SK-N-SH treated with all-trans-retinoic acid at 6 μM for 48 hours (cell line): ENCODE data around the gene GUCY2F.
A peak's percentile ranks its signal among the peaks of the same experiment; 100 is the strongest.

Source experiments
- ATAC-seq: fragments of 200-7000 bp; cut with Tn5 transposase; 3 replicates; pipeline ENCODE4 v1.9.1; 2020; ENCODE audit warnings: mild to moderate bottlenecking, moderate library complexity
- ARNTL ChIP-seq: fragments of 450-650 bp; formaldehyde crosslinking; IDR thresholded peaks from 2 replicates; pipeline ENCODE4 v1.5.0; 2020; ENCODE audit warnings: low read depth, mild to moderate bottlenecking, moderate library complexity, borderline replicate concordance
- CREB5 ChIP-seq: fragments of 250-450 bp; sonication (Bioruptor Pico); IDR thresholded peaks from 2 replicates; pipeline ENCODE4 v1.5.1; 2020; ENCODE audit warnings: low read depth, mild to moderate bottlenecking, moderate library complexity
- CSDC2 ChIP-seq: fragments of 250-450 bp; sonication (Bioruptor Pico); IDR thresholded peaks from 2 replicates; pipeline ENCODE4 v1.5.0; 2020; ENCODE audit warnings: mild to moderate bottlenecking, moderate library complexity
- CSRNP3 ChIP-seq: fragments of 250-450 bp; sonication (Bioruptor Pico); IDR thresholded peaks from 2 replicates; pipeline ENCODE4 v1.5.1; 2021; ENCODE audit warnings: mild to moderate bottlenecking, moderate library complexity
- GLIS3 ChIP-seq: fragments of 250-450 bp; sonication (Bioruptor Pico); IDR thresholded peaks from 2 replicates; pipeline ENCODE4 v1.5.0; 2020; ENCODE audit warnings: mild to moderate bottlenecking, moderate library complexity
- ISL1 ChIP-seq: fragments of 250-450 bp; sonication (Bioruptor Pico); IDR thresholded peaks from 2 replicates; pipeline ENCODE4 v2.1.2; 2022; ENCODE audit warnings: mild to moderate bottlenecking, moderate library complexity
- POU6F1 ChIP-seq: fragments of 250-450 bp; sonication (Bioruptor Pico); IDR thresholded peaks from 2 replicates; pipeline ENCODE4 v1.8.0; 2021; ENCODE audit warnings: low read depth, mild to moderate bottlenecking, moderate library complexity, borderline replicate concordance
- RARB ChIP-seq: fragments of 250-450 bp; sonication (Bioruptor Pico); IDR thresholded peaks from 2 replicates; pipeline ENCODE4 v1.8.0; 2021; ENCODE audit warnings: mild to moderate bottlenecking, moderate library complexity
- SNAI2 ChIP-seq: fragments of 250-450 bp; sonication (Bioruptor Pico); IDR thresholded peaks from 2 replicates; pipeline ENCODE4 v1.5.0; 2020; ENCODE audit warnings: mild to moderate bottlenecking, moderate library complexity
- TOX ChIP-seq: fragments of 250-450 bp; sonication (Bioruptor Pico); IDR thresholded peaks from 2 replicates; pipeline ENCODE4 v1.8.0; 2021; ENCODE audit warnings: mild to moderate bottlenecking, moderate library complexity, borderline replicate concordance
- TSHZ2 ChIP-seq: fragments of 250-450 bp; sonication (Bioruptor Pico); IDR thresholded peaks from 2 replicates; pipeline ENCODE4 v1.5.0; 2020; ENCODE audit warnings: mild to moderate bottlenecking, moderate library complexity
- ZC3H10 ChIP-seq: fragments of 250-450 bp; sonication (Bioruptor Pico); IDR thresholded peaks from 2 replicates; pipeline ENCODE4 v1.5.1; 2021; ENCODE audit warnings: mild to moderate bottlenecking, moderate library complexity
- ZFP3 ChIP-seq: fragments of 250-450 bp; sonication (Bioruptor Pico); IDR thresholded peaks from 2 replicates; pipeline ENCODE4 v1.5.0; 2020; ENCODE audit warnings: mild to moderate bottlenecking, moderate library complexity
- ZFP30 ChIP-seq: fragments of 450-650 bp; formaldehyde crosslinking; IDR thresholded peaks from 2 replicates; pipeline ENCODE4 v1.5.0; 2022; ENCODE audit warnings: mild to moderate bottlenecking, moderate library complexity
- ZNF565 ChIP-seq: fragments of 450-650 bp; formaldehyde crosslinking; conservative IDR thresholded peaks from 2 replicates; pipeline ENCODE4 v1.5.0; 2020; ENCODE audit warnings: low read depth, mild to moderate bottlenecking, moderate library complexity
- ZNF8 ChIP-seq: fragments of 450-650 bp; formaldehyde crosslinking; IDR thresholded peaks from 2 replicates; pipeline ENCODE4 v1.5.0; 2020; ENCODE audit warnings: mild to moderate bottlenecking, moderate library complexity

Gene GUCY2F

GRCh38 chrX:109475174-109475891, 6.6 kb downstream of the GUCY2F start:
- ATAC-seq = peak; percentile 94
- TF ChIP-seq GLIS3 (CRISPR knock-in tag) (no peak), TOX (no peak), ZC3H10 (CRISPR knock-in tag) (no peak), RARB (no peak), ZFP30 (CRISPR knock-in tag) (no peak), CSRNP3 (CRISPR knock-in tag) (no peak), ZNF565 (CRISPR knock-in tag) (no peak), TSHZ2 (no peak), ZNF8 (CRISPR knock-in tag) (no peak), POU6F1 (CRISPR knock-in tag) (no peak), CREB5 (no peak), SNAI2 (CRISPR knock-in tag) (no peak), ZFP3 (CRISPR knock-in tag) (no peak), ISL1 (no peak), CSDC2 (CRISPR knock-in tag) (no peak)

- TF ChIP-seq CSRNP3 (CRISPR knock-in tag) (no peak), ZFP3 (CRISPR knock-in tag) (no peak), CREB5 (no peak), ZC3H10 (CRISPR knock-in tag) (no peak), POU6F1 (CRISPR knock-in tag) (no peak)
- peak; percentile 56; the same call in 2 of the 3 replicates for ATAC-seq
These were observed 8.7 kb downstream of the GUCY2F start for GRCh38 chrX:109472939-109473735.

GRCh38 chrX:109464231-109464630, 17.7 kb downstream of the GUCY2F start:
- ATAC-seq = no peak
- TF ChIP-seq ARNTL (CRISPR knock-in tag) (no peak), ISL1 (no peak), ZFP30 (CRISPR knock-in tag) (no peak), ZFP3 (CRISPR knock-in tag) (no peak), ZNF565 (CRISPR knock-in tag) (no peak)
